Embryonic facial prominence (tissue), 1 donor: ENCODE measurements around the gene UNC45A.

Experiments
- DNase-seq: peaks from one replicate; pipeline ENCODE4 v3.0.0-alpha.2; 2016; ENCODE audit errors: extremely low spot score

UNC45A gene

DNA sequence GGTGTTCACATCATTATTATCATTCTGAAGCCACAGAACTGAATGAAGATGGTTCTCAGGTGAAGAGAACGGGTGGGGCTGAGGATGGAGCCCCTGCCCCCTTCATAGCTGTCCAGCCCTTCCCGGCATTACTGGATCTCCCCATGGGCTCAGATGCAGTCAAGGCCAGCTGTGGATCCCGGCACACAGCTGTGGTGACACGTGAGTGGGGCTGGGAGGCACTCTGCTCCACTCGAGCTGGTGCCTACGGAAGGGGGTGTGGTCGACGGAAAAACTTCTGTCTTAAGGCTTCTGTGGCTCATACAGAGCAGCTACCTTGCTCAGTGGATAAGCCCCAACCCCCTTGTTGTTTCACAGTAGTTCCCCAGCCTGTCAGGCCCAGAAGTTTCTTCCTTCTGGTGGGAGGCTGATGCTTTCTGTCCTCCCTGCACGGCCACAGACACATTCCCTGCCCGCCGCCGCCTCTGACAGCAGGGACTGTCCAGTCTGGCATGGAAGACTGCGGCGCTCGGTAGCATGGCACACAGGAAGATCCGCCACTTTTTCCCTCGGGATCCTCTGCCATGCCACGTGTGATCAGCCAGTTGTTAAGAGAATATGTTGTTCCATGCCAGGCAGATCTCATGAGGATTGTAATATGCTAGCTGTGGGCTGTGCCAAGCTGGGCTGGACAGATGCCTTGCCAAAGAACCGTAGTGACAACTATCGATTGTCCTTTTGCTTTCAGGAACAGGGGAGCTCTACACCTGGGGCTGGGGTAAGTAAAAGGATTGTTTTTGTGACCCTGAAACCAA, 25.4 kb downstream of the UNC45A start:
- no peak for DNase-seq

DNA sequence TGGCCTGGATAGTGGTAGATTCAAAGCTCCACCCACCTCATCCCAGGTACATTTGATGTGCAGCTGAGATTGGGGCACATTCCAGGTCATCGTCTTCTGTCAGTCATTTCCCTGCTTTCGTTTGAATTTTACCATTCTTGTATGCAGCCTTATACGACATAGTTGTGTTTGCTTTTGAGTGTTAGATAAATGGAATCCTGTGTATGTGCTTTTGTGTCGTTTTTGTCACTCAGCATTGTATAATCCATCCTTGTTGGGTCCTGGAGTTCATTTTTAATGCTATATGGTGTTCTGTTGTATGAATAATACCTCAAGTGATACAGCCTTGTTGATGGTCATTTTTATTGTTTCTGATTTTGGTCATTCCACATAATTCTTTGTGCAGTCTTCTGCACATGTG, 26.9 kb downstream of the UNC45A start:
- DNase-seq, result no peak

DNA sequence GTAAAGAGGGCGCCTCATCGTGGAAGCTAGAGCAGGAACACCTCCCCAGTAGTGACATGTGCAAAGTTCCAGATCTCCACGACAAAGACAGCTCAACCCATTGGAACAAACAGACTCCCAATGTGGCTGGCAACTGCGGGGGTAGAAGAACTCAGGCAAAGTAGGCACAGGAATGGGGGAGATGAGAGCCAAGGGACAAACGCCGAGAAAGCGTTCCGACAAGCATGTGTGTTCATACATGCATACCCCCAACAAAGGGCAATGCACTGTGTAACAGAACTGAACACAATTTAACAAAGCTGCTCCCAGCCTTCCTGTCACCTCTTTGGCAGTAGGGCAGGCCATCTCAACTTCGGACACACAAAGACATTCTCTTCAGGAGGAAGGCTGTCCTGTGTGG, 31.2 kb downstream of the UNC45A start:
- DNase-seq, result no peak

DNA sequence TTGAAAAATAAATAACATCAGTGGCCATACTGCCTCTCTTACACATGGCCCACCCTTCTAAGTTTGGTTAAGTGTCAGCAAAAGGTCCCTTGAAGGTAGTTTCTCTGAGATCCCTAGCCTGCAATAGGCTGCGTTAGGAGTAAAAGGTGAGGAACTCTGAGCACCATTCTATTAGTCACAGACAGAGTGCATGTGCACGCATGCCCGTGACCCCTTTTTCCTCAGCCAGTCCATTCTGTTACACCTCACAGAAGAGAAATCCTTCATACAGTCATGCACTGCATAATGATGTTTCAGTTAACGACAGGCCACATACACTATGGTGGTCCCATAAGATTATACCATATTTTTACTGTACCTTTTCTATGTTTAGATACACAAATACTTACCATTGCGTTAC, 32.1 kb downstream of the UNC45A start:
- no peak for DNase-seq

DNA sequence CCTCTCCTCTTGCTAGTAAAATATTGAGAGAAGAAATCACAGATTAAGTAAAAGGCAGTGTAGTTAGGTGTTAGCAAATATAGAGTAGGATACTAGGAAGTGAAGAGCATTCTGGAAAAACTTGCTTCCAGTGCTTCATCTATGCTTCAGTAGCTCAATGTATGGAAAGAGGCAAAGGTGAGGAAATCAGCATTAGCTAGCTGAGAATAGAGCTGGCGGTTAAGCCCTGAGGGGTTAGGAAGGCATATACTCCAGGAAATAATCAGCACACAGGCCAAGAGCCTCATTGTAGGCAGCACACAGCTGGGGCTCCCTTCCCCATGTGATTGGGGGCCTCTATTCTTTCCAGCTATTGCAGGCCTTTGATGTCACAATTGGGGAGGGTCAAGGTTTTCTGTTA, 33.3 kb downstream of the UNC45A start:
- no peak for DNase-seq

DNA sequence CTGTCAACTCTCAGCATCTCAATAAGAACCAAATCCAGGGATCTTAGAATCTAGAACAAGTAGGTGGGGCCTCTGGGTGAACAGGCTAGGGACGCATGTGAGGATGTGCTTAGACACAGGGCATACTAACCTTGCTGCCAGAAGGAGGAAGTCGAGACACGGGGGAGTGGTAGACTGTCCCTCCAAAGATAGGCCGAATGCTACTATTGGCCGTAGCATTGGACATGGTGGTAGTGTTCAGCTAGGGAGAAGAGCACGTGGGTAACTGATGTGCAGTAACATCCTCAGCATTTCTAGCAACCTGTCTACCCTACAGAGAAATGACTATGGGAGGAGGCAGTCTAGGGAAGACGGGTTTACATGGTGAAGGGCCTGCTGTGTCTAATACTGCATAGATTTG, 35.2 kb downstream of the UNC45A start:
- no peak for DNase-seq

DNA sequence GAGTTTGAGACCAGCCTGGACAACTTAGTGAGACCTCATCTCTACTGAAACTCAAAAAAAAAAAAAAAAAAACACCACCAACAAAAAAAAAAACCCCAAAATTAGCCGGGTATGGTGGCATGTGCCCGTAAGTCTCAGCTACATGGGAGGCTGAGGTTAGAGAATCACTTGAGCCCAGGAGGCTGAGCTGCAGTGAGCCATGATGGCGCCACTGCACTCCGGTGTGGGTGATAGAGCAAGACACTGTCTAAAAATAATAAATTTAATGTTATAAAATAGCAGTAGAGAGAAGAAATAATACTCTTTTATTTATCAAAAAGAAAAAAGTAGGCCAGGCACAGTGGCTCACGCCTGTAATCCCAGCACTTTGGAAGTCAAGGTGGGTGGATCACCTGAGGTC, 37.0 kb downstream of the UNC45A start:
- no peak for DNase-seq

DNA sequence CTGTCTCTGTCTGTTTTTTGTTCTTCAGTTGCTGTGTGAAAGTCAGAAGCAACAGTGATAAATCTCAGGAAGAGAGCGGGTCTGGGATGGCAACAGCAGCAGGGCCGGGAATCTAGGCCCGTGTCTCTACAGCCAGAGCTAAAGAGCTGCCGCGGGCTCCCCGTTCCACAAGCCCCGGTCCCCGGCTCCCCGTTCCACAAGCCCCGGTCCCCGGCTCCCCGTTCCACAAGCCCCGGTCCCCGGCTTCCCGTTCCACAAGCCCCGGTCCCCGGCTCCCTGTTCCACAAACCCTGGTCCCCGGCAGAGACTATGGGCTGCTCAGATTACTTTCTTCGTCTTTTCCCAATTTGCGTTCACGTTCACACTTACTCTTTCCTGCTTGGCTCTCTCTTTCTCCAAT, 39.1 kb downstream of the UNC45A start:
- DNase-seq, result no peak

DNA sequence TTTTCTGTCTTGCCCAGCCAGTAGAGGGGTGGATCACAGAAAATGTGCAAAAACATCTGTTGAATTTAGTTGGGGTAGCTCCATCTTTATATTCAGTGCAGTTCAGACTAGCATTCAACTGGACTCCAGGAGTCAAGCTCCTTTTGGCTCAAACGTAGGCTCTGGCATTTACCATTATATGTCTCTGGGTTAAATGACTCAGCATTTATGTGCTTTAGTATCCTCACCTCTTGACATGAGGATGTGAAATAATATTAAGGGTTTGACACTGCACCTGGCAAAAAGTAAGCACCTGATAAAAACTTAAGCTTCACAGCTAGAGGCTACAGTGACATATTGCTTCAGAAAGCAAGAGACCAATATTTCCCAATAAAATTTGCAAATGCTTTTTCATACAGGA, 44.5 kb downstream of the UNC45A start:
- no peak for DNase-seq

DNA sequence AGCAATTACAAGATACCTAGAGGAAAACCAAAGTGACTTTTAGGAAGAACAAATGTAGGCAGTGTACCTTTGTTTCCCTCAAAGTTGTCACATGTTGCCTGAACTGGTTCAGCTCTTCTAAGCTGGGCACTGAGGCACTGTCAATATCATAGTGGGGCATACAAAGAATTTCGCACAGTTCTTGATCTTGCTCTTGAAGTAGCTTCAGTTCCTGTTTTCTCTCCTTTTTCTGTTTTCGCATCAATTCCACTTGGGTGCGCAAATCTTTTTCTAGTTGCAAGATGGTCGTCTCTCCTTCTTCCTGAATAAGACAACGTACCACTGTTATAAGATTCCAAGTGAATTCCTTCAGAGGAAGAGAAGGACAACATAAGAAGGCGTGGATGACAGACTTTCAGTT, 46.6 kb downstream of the UNC45A start:
- DNase-seq, result no peak

DNA sequence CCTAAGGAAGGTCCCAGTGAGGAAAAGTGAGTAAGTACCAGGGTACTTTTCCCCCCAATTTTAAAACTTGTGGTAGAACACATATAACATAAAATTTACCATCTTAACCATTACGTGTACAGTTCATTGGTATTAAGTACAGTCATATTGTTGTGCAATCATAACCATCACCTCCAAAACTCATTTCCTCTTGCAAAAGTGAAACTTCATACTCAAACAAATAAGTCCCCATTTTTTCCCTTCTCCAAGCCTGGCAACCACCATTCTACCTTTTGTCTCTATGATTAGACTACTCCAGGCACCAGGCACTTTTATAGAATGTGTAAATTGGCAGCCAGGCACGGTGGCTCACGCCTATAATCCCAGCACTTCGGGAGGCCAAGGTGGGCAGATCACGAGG, 47.0 kb downstream of the UNC45A start:
- DNase-seq, result no peak

DNA sequence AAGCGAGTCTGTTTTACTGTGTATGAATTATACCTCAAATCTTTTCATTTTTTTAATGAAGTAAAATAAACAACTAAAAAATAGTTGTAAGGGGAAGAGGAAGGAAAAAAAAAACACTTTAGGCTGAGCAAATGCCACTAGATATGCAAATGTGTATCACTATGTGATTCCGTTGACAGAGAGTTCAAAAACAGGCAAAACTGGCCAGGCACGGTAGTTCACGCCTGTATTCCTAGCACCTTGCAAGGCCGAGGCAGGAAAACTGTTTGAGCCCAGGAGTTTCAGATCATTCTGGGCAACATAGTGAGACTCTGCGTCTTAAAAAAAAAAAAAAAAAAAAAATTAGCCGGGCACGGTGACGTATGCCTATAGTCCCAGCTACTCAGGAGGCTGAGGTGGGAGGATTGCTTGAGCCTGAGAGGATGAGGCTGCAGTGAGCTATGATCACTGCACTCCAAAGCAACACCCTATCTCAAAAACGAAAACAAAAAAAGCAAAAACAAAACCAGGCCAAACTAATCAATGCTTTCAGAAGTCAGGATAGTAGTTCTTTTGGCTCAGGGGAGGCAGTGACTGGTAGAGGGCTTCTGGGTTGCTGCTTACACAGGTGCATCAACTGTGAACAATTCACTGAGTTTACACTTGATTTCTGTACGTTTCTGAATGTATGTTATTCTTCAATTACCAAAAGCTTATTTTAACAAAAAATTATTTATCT, 51.9 kb downstream of the UNC45A start:
- DNase-seq, result no peak

DNA sequence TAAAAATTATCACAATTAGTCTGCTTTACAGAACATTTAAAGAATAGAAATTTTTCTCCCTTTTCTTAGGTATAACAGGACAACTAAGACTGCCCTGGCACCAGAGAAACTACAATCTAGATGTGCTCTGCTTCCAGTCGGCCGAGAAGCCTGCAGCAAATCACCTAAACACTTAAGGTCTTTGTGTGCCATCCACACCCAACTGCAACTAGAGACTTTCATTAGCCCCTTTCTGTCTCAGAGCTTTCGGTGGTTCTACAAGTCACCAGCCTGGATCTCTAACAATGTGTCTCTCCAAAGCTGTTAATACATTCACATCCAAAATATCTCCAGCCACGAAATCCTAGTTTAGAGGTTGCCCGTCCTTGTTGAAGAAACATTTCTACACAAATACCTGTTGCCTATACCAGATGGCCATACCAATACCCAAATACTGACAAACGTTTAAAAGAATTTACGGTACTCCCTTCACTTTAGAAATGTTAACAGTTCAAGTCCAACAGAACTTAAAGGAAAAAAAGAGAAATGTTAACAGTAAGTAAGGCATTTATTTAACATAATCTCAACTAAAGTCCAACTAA, 52.6 kb downstream of the UNC45A start:
- DNase-seq, result no peak

DNA sequence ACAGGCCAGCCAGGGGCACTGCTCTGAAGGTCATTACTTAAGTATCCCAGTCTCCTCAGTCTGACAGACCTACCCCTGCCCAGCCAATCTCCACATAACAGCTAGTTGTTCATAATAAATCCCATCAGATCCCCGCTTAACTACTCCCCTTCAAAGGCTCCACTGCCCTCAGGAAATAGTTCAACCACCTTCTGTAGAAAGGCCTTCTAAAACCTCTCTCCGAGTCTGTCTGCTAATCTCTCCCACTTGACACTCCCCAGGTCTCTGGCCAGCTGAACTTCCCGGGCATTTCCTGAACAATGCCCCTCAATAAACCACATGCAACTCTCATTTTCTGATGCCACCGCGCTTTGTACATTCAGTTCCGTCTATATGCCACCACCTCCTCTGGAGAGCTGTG, 53.2 kb downstream of the UNC45A start:
- no peak for DNase-seq

DNA sequence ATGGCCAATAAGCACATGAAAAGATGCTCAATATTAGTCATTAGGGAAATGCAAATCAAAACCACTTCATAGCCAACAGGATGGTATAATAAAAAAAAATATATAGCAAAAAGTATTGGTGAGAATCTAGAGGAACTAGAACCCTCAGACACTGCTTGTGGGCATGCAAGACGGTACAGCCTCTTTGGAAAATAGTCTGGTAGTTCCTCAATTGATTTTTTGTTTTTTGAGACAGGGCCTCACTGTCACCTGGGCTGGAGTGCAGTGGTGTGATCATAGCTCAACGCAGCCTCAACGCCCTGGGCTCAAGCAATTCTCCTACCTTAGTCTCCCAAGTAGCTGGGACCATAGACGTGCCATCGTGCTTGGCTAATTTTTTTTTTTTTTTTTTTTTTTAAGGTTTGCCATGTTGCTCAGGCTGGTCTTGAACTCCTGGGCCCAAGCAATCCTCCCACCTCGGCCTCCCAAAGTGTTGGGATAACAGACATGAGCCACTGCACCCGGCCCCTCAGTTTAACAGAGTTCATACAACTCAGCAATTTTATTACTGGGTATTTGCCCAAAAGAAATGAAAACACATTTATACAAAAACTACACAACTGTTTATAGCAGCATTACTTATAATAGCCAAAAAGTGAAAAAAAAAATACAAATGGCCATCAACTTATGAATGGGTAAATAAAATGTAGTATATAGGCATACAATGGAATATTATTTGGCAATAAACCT, 54.1 kb downstream of the UNC45A start:
- DNase-seq, result no peak

DNA sequence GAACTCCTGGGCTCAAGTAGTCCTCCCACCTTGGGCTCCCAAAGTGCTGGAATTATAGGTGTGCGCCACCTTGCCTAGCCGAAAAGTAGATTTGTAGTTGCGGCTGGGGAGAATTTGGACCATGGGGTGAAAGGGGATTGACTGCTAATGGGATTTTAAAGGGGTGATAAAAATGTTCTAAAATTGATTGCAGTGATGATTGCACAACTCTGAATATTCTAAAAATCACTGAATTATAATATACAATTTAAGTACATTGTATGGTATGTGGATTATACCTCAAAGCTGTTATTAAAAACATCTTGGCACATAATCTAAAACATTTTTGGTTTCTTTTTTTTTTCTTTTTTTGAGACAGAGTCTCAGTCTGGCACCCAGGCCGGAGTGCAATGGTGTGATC, 55.4 kb downstream of the UNC45A start:
- no peak for DNase-seq

DNA sequence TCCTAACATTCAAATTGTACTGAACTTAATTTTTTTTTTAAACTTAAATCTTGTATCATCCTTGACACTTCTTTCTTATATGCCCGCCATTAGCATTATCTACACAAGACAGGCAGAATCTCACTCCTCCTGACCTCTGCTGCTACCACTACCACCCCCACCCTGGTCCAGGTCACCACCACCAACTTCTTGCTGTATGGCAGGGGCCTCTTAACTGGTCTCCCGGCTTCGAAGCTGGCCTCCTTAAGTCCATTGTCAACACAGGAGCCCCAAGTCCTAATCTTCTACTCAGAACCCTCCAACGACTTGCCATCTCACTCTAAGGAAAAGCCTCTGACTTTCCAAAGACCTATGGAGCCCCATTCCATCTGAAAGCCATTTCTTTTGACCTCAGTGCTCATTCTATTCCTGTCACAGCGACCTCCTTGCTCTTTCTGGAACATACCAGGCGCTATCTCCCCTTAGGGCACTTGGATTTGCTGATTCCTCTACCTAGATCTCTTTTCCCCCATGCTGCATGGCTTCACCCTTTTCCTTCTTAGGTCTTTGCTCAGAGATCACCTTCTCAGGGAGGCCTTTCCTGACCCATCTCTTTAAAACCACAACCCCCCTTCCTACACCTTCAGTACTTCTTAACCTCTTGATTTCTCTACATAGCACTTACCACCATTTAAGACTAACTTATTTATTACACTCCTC, 56.7 kb downstream of the UNC45A start:
- DNase-seq, result no peak

DNA sequence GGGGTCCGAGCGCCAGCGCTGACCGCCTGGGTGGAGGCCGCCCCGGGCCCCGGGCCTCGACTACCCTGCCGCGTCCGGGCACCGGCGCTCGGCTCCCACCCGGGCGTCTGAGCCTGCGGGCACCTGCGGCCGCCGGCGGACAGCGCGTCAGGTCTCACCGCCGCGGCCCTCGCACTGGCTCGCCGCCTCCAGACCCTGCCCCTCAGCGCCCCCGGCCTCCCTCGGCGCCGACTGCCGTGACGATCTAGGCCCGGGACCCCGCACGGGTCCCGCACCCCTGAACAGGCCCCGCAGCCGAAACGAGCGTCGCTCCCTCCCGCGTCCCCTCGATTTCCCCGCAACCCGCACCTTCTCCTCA, 59.0 kb downstream of the UNC45A start:
- no peak for DNase-seq

DNA sequence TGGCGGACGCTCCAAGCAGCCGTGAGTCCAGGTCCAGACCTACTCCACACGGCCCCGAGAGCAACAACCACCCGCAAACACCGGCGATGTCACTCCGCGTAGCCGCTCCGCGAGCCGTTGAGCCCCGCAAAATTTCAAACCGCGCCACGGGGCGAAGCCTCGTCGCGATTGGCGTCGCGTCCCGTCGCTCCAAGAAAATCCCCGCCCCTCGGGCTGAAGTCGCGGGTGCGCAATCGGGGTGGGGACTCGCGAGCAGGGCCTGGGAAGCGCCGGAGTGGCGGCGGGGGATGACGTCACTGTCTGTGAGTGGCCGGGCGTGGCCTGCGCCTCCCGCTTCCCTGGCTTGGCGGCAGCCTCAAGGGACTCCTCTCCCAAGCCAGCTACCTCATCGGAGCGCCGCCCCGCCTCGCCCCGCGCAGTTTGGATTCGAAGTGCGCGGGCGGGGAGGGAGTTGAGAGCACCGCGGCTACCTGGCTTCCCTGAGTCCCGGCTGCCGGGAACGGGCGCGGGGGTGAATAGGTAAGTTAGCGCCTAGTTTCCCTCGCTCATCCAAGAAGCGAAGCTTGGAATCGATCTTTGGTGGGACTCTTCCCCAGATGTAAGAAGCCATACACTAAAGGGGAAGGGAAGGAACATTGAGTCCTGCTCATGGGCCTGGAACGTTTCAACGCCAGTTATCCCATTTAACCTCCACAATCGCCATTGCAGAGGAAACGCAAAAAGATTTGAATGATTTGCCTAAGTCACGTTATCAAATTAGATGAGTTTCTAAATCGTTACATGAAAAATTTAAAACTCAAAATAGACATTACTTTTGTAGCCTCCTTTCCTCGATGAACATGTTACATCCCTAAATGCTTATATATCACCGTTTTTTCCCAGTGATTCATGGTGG, 59.6 kb downstream of the UNC45A start, which contains the start of gene PRC1:
Gene PRC1, minus strand, starts transcription at position 119 of the 895 bp plus-strand sequence. Its CDS starts 118 bp downstream, at position 1.
- peak; percentile 96 for DNase-seq

DNA sequence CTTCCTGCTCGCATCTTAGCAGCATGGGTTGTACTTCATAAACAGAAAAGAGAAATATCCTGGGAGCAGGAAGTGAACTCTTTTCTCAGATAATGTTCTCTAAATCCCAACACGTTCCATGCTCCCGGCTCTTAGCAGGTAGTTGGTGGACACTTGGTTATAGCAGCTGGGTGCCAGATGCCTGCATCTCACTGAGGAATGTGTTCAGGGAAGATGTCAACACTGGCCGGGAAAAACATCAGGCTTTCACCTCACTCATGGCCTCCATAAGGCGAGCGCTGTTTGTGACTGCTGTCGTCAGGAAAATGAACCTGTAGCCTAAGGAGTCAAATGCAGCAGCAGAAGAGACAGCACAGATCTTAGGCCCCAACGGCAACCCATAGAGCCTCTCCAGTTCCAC, 63.7 kb downstream of the UNC45A start:
- DNase-seq, result no peak

DNA sequence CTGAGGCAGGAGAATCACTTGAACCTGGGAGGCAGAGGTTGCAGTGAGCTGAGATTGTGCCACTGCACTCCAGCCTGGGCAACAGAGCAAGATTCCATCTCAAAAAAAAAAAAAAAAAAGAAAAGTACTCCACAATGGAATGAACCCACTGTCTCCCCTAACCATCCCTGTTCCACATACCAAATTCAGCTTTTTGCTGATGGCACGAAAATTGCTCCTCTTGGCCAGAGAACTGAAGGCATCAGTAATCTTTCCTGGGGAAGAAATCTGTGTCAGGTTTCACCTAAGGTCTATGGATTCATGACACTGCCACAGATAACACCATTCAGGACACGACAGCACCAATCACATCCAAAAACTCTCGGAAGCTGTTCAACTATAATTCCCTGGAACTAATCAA, 66.1 kb downstream of the UNC45A start:
- DNase-seq, result no peak
